ENCODE data around the gene ZFR.

ZFR gene

GRCh38 chr5:32309761-32310160, 134.8 kb downstream of the ZFR start:
- no peaks in the 10 kb centered on the region for H3K36me3 ChIP-seq (ENCODE audit: control insufficient read depth, insufficient read depth, low read length)
- H3K27ac ChIP-seq (ENCODE audit: insufficient read depth, low read length, poor library complexity, severe bottlenecking) = no peak overlapping the region
- H3K27me3 ChIP-seq (replicated peaks; ENCODE audit: control insufficient read depth, insufficient read depth, low read length, poor library complexity, severe bottlenecking) = no peaks in the 10 kb centered on the region
- no peak overlapping the region for H3K4me3 ChIP-seq (ENCODE audit: insufficient read depth, low read depth, low read length, poor library complexity, severe bottlenecking)
- H3K4me1 ChIP-seq (ENCODE audit: control insufficient read depth, insufficient read depth, low read length, poor library complexity, severe bottlenecking) = peaks cover 7% of the 10 kb centered on the region
- H3K9me3 ChIP-seq (ENCODE audit: control insufficient read depth, low read length) = no peaks in the 10 kb centered on the region
- DNase-seq = no peak

- no peaks in the 10 kb centered on the region for H3K27me3 ChIP-seq (replicated peaks; ENCODE audit: control insufficient read depth, insufficient read depth, low read length, poor library complexity, severe bottlenecking)
- no peaks in the 10 kb centered on the region for H3K36me3 ChIP-seq (ENCODE audit: control insufficient read depth, insufficient read depth, low read length)
- H3K4me1 ChIP-seq (ENCODE audit: control insufficient read depth, insufficient read depth, low read length, poor library complexity, severe bottlenecking) = peaks cover 7% of the 10 kb centered on the region
- no peaks in the 10 kb centered on the region for H3K9me3 ChIP-seq (ENCODE audit: control insufficient read depth, low read length)
- H3K4me3 ChIP-seq (ENCODE audit: insufficient read depth, low read depth, low read length, poor library complexity, severe bottlenecking) = no peak overlapping the region
- no peak for DNase-seq
- no peak overlapping the region for H3K27ac ChIP-seq (ENCODE audit: insufficient read depth, low read length, poor library complexity, severe bottlenecking)
These were observed 135.6 kb downstream of the ZFR start for GRCh38 chr5:32308946-32309345.

- H3K27me3 ChIP-seq (replicated peaks; ENCODE audit: control insufficient read depth, insufficient read depth, low read length, poor library complexity, severe bottlenecking) = no peaks in the 10 kb centered on the region
- no peak overlapping the region for H3K27ac ChIP-seq (ENCODE audit: insufficient read depth, low read length, poor library complexity, severe bottlenecking)
- H3K4me3 ChIP-seq (ENCODE audit: insufficient read depth, low read depth, low read length, poor library complexity, severe bottlenecking) = no peak overlapping the region
- no peaks in the 10 kb centered on the region for H3K36me3 ChIP-seq (ENCODE audit: control insufficient read depth, insufficient read depth, low read length)
- no peaks in the 10 kb centered on the region for H3K9me3 ChIP-seq (ENCODE audit: control insufficient read depth, low read length)
- peaks cover 7% of the 10 kb centered on the region for H3K4me1 ChIP-seq (ENCODE audit: control insufficient read depth, insufficient read depth, low read length, poor library complexity, severe bottlenecking)
- no peak for DNase-seq
These were observed 136.8 kb downstream of the ZFR start for GRCh38 chr5:32307769-32308194.

DNA sequence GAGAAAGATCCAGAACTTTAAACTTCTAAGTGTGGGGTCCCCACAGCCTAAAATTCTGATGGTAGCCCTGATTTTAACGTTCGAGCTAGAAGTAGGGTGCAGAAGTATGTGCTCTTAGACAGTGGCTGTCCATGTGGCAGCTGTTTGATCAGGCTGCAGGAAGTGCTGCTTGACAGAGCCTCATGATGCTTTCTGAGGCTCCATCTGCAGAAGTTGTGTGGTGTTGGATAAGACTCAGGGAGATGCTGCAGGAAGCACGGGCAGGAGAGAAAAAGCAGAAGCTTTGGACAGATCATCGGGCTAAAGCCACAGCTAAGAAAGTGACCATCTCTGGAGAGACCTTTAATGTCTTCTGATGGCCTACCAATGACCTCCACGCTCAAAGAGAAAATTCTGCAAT, 139.9 kb downstream of the ZFR start:
- no peaks in the 10 kb centered on the region for H3K9me3 ChIP-seq (ENCODE audit: control insufficient read depth, low read length)
- no peak for DNase-seq
- H3K27me3 ChIP-seq (replicated peaks; ENCODE audit: control insufficient read depth, insufficient read depth, low read length, poor library complexity, severe bottlenecking) = no peaks in the 10 kb centered on the region
- peaks cover under 1% of the 10 kb centered on the region for H3K36me3 ChIP-seq (ENCODE audit: control insufficient read depth, insufficient read depth, low read length)
- no peaks in the 10 kb centered on the region for H3K4me1 ChIP-seq (ENCODE audit: control insufficient read depth, insufficient read depth, low read length, poor library complexity, severe bottlenecking)
- H3K4me3 ChIP-seq (ENCODE audit: insufficient read depth, low read depth, low read length, poor library complexity, severe bottlenecking) = no peak overlapping the region
- H3K27ac ChIP-seq (ENCODE audit: insufficient read depth, low read length, poor library complexity, severe bottlenecking) = no peak overlapping the region

Data from effector memory CD4-positive, alpha-beta T cell (primary cell).